H1 (cell line): Measurements from ENCODE around the gene SLC34A1. TPM values are rescaled to one million over a fixed set of nuclear protein-coding genes. Genes with fewer than 3 reads are reported as not detected.

Experiments
- CTBP2 ChIP-seq: IDR thresholded peaks from 2 replicates; pipeline ENCODE4 v1.7.0; 2011; ENCODE audit warnings: borderline replicate concordance, mild to moderate bottlenecking, moderate library complexity, mixed read lengths, low read length; ENCODE audit not compliant: insufficient read depth, insufficient read length
- polyA plus RNA-seq, 7 experiments: library from polyadenylated mRNA; depleted of rRNA in 3 of 7; stranded (reverse) in 5 of 7; unstranded in 2 of 7; fragments of >200 nt in 5 of 7; fragments of 200-250 nt in 2 of 7; gene quantifications; 1 replicate in 5 of 7; 2 replicates in 1 of 7; 4 replicates in 1 of 7; pipeline versions ENCODE4 v1.2.1 to v1.2.3, GENCODE V29; 2011 to 2013; ENCODE audit warnings: missing spikeins in 2 of 7, mixed read lengths in 2 of 7
- total RNA-seq: library from RNA; stranded (reverse); fragmentation: NEBNext Ultra II Directional; extraction: Animal tissue kit (Norgen Biotek cat#: 25700); gene quantifications from 2 replicates; pipeline ENCODE4 v1.2.1, GENCODE V29; 2021

SLC34A1 gene
- total and polyA plus RNA-seq, 2 of the 8 experiments (the other 6 are each of a cell fraction or from before 2014, with no cell fraction given) = not detected

DNA sequence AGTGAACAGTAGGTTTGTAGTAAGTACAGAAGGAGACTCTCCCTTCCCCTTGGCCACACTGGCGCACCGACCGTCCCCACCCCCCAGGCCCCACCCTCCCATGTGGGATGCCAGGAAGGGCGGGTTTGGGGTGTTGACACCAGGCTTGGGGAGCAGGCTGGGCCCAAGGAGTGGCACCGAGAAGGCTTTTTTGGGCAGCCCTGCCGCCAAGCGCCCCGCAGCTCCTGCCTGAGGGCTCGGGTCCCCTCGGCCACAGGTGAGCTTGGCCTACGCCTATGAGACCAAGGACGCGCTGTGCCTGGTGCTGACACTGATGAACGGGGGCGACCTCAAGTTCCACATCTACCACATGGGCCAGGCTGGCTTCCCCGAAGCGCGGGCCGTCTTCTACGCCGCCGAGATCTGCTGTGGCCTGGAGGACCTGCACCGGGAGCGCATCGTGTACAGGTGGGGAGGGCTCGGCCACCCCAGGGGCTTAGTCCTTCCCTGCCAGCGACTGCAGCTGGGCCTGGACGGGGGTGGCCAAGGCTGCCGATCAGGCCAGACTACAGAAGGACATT, 49.5 kb downstream of the SLC34A1 start (continued):
- TF ChIP-seq CTBP2 = no peak
- TF ChIP-seq, all 59 proteins: peak for 0
